Erythroblast (primary cell): ENCODE measurements around the gene RTN4RL1.

Experiments
- GATA1 ChIP-seq: IDR thresholded peaks from 2 replicates; pipeline ENCODE4 v1.6.1; 2011; ENCODE audit warnings: low read depth, mild to moderate bottlenecking, control low read depth, low read length, moderate library complexity
- POLR2A ChIP-seq: IDR thresholded peaks from 2 replicates; pipeline ENCODE4 v1.6.1; 2011; ENCODE audit warnings: mild to moderate bottlenecking, low read length

DNA sequence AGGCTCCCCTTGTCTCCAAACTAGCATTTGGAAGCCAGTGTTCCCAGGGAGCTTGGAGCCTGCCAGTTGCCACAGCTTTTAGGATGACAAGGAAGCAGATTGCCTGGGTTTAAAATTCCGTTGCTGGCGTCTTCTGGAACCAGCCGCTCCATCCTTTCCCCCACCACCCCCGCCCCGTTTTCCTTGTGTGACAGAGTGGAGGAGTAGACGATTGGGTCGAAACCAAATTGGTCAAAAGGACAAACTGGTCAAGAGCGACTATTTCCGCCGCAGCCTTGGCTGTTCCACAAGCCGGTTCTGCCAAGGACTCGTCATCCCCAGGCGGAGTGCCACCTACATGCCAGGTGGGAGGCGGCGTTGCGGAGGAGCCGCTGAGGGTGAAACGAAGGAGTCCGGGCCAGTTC, 104.2 kb downstream of the RTN4RL1 start:
- no peak for TF ChIP-seq POLR2A
- no peak for TF ChIP-seq GATA1
